Measurements from ENCODE around the gene HIGD1A.

HIGD1A gene

GRCh38 chr3:42799376-42799775 is 4.9 kb downstream of the HIGD1A start:
- DNase-seq = no peak

- DNase-seq = peak; percentile 13 to 45
Observed at GRCh38 chr3:42796332-42796885, 7.9 kb downstream of the HIGD1A start.

- no peak for DNase-seq
Observed at GRCh38 chr3:42795621-42796181, 8.6 kb downstream of the HIGD1A start.

GRCh38 chr3:42790714-42791229 is 13.5 kb downstream of the HIGD1A start:
- DNase-seq = no peak

GRCh38 chr3:42786631-42787030 is 17.7 kb downstream of the HIGD1A start:
- no peak for DNase-seq

- no peak for DNase-seq
Observed at GRCh38 chr3:42786212-42786611, 18.1 kb downstream of the HIGD1A start.

GRCh38 chr3:42780892-42781700 is 23.2 kb downstream of the HIGD1A start:
- DNase-seq = peak; percentile 51 to 94

- no peak for DNase-seq
Observed at GRCh38 chr3:42780398-42780797, 23.9 kb downstream of the HIGD1A start.

- DNase-seq = no peak
Observed at GRCh38 chr3:42778644-42779043, 25.6 kb downstream of the HIGD1A start.

GRCh38 chr3:42773409-42773751 is 30.9 kb downstream of the HIGD1A start:
- no peak for DNase-seq

GRCh38 chr3:42772670-42773408 is 31.5 kb downstream of the HIGD1A start, which contains the start of gene CCDC13:
CCDC13 (minus strand) TSS chr3:42773253; CDS start chr3:42758345, 14,908 bp downstream.
- DNase-seq = peak; percentile 96 to 98

- no peak for DNase-seq
Observed at GRCh38 chr3:42771271-42771670, 33.0 kb downstream of the HIGD1A start.

GRCh38 chr3:42769477-42770131 is 34.7 kb downstream of the HIGD1A start:
- DNase-seq = no peak

GRCh38 chr3:42764561-42765295 is 39.6 kb downstream of the HIGD1A start:
- DNase-seq = peak; percentile 41 to 60

GRCh38 chr3:42764115-42764514 is 40.2 kb downstream of the HIGD1A start:
- no peak for DNase-seq

- DNase-seq = peak in 1 of 2 donors; percentile 41
Observed at GRCh38 chr3:42763021-42763420, 41.3 kb downstream of the HIGD1A start.

- DNase-seq = peak; percentile 80 to 84
Observed at GRCh38 chr3:42762046-42762724, 42.1 kb downstream of the HIGD1A start.

GRCh38 chr3:42758126-42758525 is 46.2 kb downstream of the HIGD1A start:
- DNase-seq = no peak

GRCh38 chr3:42756681-42757213 is 47.5 kb downstream of the HIGD1A start:
- DNase-seq = no peak

- peak in 1 of 2 donors; percentile 37 for DNase-seq
Observed at GRCh38 chr3:42755681-42756578, 48.4 kb downstream of the HIGD1A start.
